ACC112 (cell line): ENCODE results near the gene ASCL5.

Experiments
- H2AFZ ChIP-seq: fragments of 200-600 bp; sonication (generic); one replicate; pipeline ENCODE4 v1.6.0; 2017; ENCODE audit warnings: antibody characterized with exemption, low read length; ENCODE audit not compliant: unreplicated experiment
- H3K27ac ChIP-seq: fragments of 200-600 bp; sonication (generic); 2 replicates; pipeline ENCODE4 v1.5.1; 2014; ENCODE audit warnings: low read depth, mild to moderate bottlenecking, antibody characterized with exemption, low read length, moderate library complexity
- H3K27me3 ChIP-seq: fragments of 200-600 bp; sonication (generic); 2 replicates; pipeline ENCODE4 v1.6.1; 2014; ENCODE audit warnings: mild to moderate bottlenecking, antibody characterized with exemption, low read length, moderate library complexity, mixed read lengths; ENCODE audit not compliant: insufficient read depth
- H3K36me3 ChIP-seq: fragments of 200-600 bp; sonication (generic); 2 replicates; pipeline ENCODE4 v1.6.1; 2016; ENCODE audit warnings: mild to moderate bottlenecking, antibody characterized with exemption, low read length, moderate library complexity, mixed read lengths; ENCODE audit not compliant: insufficient read depth
- H3K4me1 ChIP-seq: fragments of 200-600 bp; sonication (generic); one replicate; pipeline ENCODE4 v1.6.1; 2016; ENCODE audit warnings: low read length, mixed read lengths; ENCODE audit not compliant: insufficient read depth, unreplicated experiment, control insufficient read depth
- H3K4me3 ChIP-seq: fragments of 200-600 bp; sonication (generic); 2 replicates; pipeline ENCODE4 v1.5.1; 2014; ENCODE audit warnings: mild to moderate bottlenecking, low read depth, low read length
- H3K79me2 ChIP-seq: fragments of 200-600 bp; sonication (generic); one replicate; pipeline ENCODE4 v1.6.0; 2016; ENCODE audit warnings: low read length; ENCODE audit not compliant: control insufficient read depth, unreplicated experiment, insufficient read depth

Gene ASCL5

DNA sequence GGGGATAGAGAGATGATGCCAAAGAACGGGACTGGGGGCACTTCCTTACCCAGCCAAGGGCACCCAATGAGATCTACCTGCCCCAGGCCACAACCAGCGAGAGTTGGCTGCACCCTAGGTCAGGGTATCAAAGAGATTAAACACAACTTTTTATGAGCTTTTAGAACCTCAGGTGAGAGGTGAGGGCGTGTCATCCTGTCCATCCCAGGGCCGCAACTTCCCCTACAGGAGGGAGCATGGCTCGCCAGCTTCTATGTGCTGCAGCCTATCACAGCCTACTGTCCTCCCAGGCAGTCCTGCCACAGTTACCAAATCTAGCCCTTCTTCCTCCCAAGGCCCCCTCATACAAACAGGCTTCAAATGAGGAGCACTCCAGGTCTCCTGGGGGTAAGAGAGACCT lies 14.4 kb upstream of the ASCL5 start:
- Histone ChIP-seq H3K4me3 (no peak overlapping the region), H3K27ac (no peak overlapping the region), H3K79me2 (no peaks in the 10 kb centered on the region), H3K27me3 (no peaks in the 10 kb centered on the region), H3K36me3 (peaks cover 7% of the 10 kb centered on the region; the same call in 1 of the 2 replicates), H3K4me1 (peaks cover 22% of the 10 kb centered on the region), H2AFZ (no peak overlapping the region)

DNA sequence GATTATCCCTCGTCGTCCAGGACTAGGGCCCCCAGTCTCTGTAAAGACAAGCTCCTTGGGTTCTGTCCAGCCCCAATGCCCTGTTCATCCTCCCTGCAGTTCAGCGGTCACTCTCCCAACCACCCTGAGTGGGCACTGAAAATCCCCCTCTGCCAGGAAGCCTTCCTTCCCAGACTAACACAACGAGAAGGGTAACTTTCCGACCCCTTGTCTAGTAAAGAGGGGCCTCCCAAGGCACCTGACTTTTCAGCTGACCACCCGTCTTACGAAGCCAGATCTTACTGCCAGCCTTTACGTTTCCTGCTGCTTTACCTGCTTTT lies 13.9 kb upstream of the ASCL5 start:
- peaks cover 7% of the 10 kb centered on the region; the same call in 1 of the 2 replicates for H3K36me3 ChIP-seq

DNA sequence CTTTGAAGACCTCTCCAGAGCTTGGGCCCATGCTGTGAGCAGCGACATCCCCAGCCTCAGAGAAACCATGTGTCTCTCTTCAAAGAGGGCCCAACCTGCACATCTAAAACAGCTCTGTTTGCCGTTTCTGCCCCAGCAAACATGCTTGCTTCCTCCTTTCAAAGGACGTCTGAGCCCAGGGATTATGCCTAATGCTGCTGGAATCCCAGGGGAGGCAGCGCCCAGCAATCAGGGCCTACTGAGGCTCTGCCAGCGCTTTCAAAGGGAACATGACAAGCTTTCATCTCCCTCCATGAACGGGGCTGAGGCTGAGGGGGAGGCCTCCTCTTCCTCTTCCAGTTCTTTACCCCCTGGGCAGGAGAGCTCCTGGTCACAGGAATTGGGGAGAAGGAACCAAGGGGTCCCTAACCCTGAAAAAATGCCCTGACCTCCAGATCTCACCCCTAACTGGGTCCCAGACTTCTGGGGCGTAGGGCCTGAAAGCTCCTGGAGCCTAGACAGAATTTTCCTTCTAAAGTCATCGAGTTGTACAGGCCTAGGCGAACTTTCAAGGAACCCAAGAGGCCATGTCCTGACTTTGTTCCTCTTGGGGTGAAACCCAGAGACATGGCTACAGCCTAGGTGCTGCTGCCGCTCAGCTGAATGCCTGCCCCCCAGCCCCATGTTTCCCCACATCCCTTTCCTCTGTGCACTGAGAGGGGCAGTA lies 13.4 kb upstream of the ASCL5 start:
- H3K4me1 ChIP-seq = peaks cover 22% of the 10 kb centered on the region
- no peak overlapping the region for H3K4me3 ChIP-seq
- no peak overlapping the region for H3K27ac ChIP-seq
- H3K36me3 ChIP-seq = peaks cover 11% of the 10 kb centered on the region; the same call in 1 of the 2 replicates
- H3K79me2 ChIP-seq = no peaks in the 10 kb centered on the region
- H3K27me3 ChIP-seq = no peaks in the 10 kb centered on the region
- no peak overlapping the region for H2AFZ ChIP-seq

More for the DNA sequence above, 13.9 kb upstream of the ASCL5 start:
- Histone ChIP-seq H3K27ac (no peak overlapping the region), H3K79me2 (no peaks in the 10 kb centered on the region), H3K4me3 (no peak overlapping the region), H3K4me1 (peaks cover 22% of the 10 kb centered on the region), H2AFZ (no peak overlapping the region), H3K27me3 (no peaks in the 10 kb centered on the region)

DNA sequence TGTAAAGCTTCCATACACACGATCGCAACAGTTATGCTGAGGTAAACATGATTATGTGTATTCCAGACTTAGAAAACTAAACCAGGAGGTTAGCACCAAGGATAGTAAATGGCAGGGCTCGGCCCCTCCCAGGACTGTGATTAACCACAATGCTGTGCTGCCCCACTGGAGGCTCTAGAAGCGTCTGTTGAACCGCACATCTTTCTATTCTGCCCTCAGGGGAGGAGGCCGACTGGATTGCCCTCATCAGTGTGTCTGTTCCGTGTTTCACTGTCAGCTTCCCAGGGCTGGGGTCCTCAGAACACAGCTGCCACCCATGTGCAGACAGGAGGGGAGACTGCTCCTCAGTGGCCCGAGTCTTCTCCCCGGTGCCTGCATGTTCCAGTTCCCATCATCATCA lies 12.8 kb upstream of the ASCL5 start:
- Histone ChIP-seq H3K79me2 (no peaks in the 10 kb centered on the region), H3K36me3 (peaks cover 12% of the 10 kb centered on the region; the same call in 1 of the 2 replicates), H3K27me3 (no peaks in the 10 kb centered on the region), H3K4me3 (no peak overlapping the region), H2AFZ (no peak overlapping the region), H3K4me1 (peaks cover 22% of the 10 kb centered on the region), H3K27ac (no peak overlapping the region)

DNA sequence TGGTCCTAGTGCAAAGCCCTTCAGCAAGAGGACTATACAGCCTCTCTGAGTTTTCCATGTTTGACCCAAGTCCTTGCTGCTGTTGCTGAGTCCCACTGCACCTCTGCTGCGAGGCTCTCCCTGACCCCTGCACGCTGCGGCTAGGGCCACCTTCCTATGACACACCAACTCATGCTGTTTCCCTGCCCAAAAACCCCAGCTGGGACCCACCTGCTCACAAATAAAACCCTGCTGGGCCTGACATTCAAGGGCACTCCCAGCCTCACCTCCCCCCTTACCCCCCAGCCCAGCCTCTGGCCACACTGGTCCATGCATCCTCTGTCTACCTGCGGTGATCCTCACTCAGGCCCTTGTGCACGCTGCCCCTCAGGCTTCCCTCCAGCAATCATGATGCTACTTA lies 12.3 kb upstream of the ASCL5 start:
- Histone ChIP-seq H3K27me3 (no peaks in the 10 kb centered on the region), H2AFZ (no peak overlapping the region), H3K36me3 (peaks cover 12% of the 10 kb centered on the region; the same call in 1 of the 2 replicates), H3K4me1 (peaks cover 22% of the 10 kb centered on the region), H3K27ac (no peak overlapping the region), H3K4me3 (no peak overlapping the region), H3K79me2 (no peaks in the 10 kb centered on the region)

DNA sequence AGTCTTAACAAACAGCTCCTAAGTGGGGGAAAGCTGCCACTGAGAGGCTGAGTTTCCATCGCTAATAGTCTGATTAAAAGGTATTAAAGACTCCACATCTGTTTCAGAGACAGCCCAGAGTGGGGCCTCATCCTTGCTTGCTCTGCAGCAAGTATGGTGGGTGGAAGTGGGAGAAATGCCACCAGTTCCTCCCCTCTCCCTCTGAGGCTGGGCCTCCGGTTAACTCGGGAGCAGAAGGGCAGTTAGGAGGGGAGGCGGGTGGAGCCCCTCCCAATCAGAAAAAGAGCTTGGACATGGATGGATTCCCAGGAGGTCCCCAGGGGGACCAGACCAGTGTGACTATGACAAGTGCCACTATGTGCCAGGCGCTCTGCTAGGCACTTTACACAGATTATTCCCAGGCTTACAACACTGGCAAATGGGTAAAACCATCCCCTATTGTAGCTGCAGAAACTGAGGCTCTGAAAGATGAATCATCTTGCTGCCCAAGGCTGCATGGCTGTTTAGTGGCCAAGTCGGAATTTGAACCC lies 11.4 kb upstream of the ASCL5 start:
- H3K27me3 ChIP-seq = no peaks in the 10 kb centered on the region
- peaks cover 8% of the 10 kb centered on the region; the same call in 1 of the 2 replicates for H3K36me3 ChIP-seq
- no peaks in the 10 kb centered on the region for H3K79me2 ChIP-seq
- no peak overlapping the region for H3K4me3 ChIP-seq
- H3K27ac ChIP-seq = peak overlapping the region; percentile 46; the same call in 1 of the 2 replicates
- H3K4me1 ChIP-seq = peaks cover 22% of the 10 kb centered on the region
- H2AFZ ChIP-seq = no peak overlapping the region

DNA sequence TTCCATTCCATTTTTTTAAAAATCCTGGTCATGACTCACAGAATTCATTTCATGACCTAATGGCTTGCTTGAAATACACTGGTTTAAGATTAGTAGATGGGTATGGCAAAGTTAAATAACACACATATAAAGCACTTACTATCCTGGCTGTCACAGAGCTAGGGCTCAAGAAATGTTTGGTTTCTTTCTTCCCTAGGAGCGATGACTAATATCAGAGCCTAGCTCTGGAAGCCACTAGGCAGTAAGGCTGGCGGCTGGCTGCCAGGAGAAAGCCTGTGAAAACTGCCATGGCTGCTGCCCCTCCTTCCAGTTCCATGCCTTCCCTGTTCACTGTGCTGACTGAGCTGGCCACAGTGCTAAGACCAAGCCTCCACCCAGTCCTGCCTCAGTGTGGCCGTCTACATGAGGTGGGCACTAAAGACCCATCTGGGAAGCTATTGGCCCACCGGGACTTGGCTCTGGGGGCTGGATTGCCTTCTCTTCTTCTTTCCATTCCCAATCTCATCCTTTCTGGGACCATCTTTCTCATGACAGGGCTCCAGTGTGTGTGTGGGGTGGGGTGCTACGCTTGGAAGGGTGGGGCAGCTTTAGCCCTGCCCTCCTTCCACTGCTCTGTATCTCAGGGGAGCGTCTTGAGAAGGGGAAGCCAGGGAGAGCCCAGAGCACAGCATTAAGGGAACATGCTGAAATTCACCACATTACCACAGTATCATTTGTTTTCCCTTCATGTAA lies 10.8 kb upstream of the ASCL5 start:
- H3K4me3 ChIP-seq = 0 out of 2 replicates have a peak overlapping the region, but pooled peaks have one; percentile 2
- H2AFZ ChIP-seq = no peak overlapping the region
- peak overlapping the region; percentile 46 for H3K27ac ChIP-seq
- H3K79me2 ChIP-seq = no peaks in the 10 kb centered on the region
- peaks cover 5% of the 10 kb centered on the region; the same call in 1 of the 2 replicates for H3K36me3 ChIP-seq
- H3K27me3 ChIP-seq = no peaks in the 10 kb centered on the region
- H3K4me1 ChIP-seq = peaks cover 22% of the 10 kb centered on the region

DNA sequence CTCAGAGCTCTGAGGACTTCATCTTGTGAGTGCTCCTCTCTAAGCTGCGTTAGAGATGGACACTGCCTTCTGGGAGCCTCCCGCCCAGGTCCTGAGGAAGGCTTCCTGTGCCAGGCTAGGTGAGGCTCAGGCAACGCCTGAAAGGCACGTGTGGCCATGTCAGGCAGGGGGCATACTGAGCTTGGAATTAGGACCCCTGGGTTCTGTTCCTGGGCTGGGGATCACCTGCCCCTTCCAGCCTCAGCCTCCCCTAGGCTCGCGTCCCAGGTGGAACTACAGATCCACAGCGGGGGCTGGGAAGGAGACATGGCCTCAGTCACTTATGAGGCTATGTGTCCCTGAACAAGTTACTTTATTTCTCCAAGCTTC lies 10.0 kb upstream of the ASCL5 start:
- Histone ChIP-seq H3K79me2 (no peaks in the 10 kb centered on the region), H3K27me3 (no peaks in the 10 kb centered on the region), H3K36me3 (peaks cover 5% of the 10 kb centered on the region; the same call in 1 of the 2 replicates), H3K4me3 (no peak overlapping the region), H3K27ac (peak overlapping the region; percentile 46; the same call in 1 of the 2 replicates), H3K4me1 (peaks cover 22% of the 10 kb centered on the region), H2AFZ (no peak overlapping the region)

DNA sequence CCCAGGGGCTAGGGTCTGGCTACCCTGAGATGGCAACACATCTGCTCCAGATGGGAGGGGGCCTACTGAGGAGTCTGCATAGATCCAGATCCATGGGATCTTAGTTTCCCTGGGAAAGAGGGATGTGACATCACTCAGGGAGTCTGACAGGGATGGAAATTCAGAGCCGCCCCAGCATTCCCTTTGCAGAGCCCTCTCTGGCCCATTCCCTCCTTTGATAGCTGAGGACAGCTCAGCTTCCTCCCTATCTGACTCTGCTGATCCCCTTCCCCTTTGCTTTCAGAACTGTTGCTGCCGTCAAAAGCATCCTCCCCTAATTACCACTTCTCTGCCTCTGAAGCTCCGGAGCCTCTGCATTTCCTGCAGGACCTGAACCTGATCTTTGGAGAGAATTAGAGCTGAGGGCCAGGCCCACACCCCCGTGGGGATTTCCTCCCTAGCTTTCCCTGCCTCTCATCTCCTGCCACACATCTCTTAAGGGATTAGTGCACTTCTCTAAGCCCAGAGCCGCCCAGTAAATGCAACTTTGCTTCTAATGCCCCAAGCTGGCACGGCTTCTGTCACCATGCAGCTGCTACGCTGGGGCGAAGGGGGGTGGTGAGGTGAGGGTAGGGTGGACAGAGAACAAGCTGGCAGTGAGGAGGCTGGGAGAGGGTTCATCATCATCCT lies 9.5 kb upstream of the ASCL5 start:
- Histone ChIP-seq H3K27ac (peak overlapping the region; percentile 46; the same call in 1 of the 2 replicates), H3K36me3 (peaks cover 5% of the 10 kb centered on the region; the same call in 1 of the 2 replicates), H3K4me1 (peaks cover 22% of the 10 kb centered on the region), H3K27me3 (no peaks in the 10 kb centered on the region), H3K79me2 (no peaks in the 10 kb centered on the region), H2AFZ (no peak overlapping the region), H3K4me3 (no peak overlapping the region)

DNA sequence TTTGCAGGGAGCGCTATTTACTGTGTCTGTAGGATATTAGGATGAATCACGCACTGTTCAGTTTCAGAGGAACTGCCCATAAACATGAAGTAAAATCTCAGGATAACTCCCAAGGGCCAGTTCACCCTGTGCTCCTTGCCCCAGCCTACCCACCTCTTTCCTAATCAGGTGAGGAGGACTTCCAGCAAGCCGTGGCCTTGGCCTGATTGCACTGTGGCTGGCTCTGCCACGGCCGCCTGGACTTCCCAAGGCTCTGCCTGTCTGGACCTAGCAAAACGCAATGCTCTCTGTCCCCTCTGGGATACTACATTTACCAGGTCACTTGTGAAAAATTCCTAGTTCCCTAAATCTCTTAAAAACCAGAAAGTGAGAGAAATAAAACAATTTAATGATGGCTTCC lies 7.4 kb upstream of the ASCL5 start:
- Histone ChIP-seq H3K79me2 (no peaks in the 10 kb centered on the region), H3K4me3 (no peak overlapping the region), H3K27me3 (no peaks in the 10 kb centered on the region), H3K27ac (no peak overlapping the region), H2AFZ (no peak overlapping the region), H3K4me1 (peaks cover 22% of the 10 kb centered on the region), H3K36me3 (peaks cover 5% of the 10 kb centered on the region; the same call in 1 of the 2 replicates)
